OCI-LY1 (cell line): Measurements from ENCODE around the gene LSM4.

ENCODE experiments used
- H2AFZ ChIP-seq: fragments of 200-600 bp; sonication (generic), shearing (Covaris generic); 2 replicates; pipeline ENCODE4 v1.6.0; 2014; ENCODE audit warnings: antibody characterized with exemption, mild to moderate bottlenecking, low read length
- H3F3A ChIP-seq: fragments of 200-600 bp; sonication (generic), shearing (Covaris generic); 2 replicates; pipeline ENCODE4 v1.6.0; 2014; ENCODE audit warnings: mild to moderate bottlenecking, antibody characterized with exemption, low read length, moderate library complexity; ENCODE audit not compliant: insufficient read depth
- H3K27ac ChIP-seq: fragments of 200-600 bp; sonication (generic); 2 replicates; pipeline ENCODE4 v1.5.1; 2014; ENCODE audit warnings: low read length, mixed run types, mild to moderate bottlenecking, low read depth; ENCODE audit not compliant: poor library complexity, severe bottlenecking
- H3K27me3 ChIP-seq: fragments of 200-600 bp; sonication (generic); 2 replicates; pipeline ENCODE4 v1.6.0; 2014; ENCODE audit warnings: antibody characterized with exemption, mild to moderate bottlenecking, low read length, moderate library complexity; ENCODE audit not compliant: insufficient read depth
- H3K36me3 ChIP-seq: fragments of 200-600 bp; sonication (generic); 2 replicates; pipeline ENCODE4 v1.6.1; 2014; ENCODE audit warnings: mild to moderate bottlenecking, antibody characterized with exemption, low read length, moderate library complexity, mixed read lengths; ENCODE audit not compliant: insufficient read depth
- H3K4me1 ChIP-seq: fragments of 200-600 bp; sonication (generic); 2 replicates; pipeline ENCODE4 v1.5.1; 2014; ENCODE audit warnings: mild to moderate bottlenecking, low read length, moderate library complexity; ENCODE audit not compliant: insufficient read depth, severe bottlenecking
- H3K4me2 ChIP-seq: fragments of 200-600 bp; sonication (generic), shearing (Covaris generic); 2 replicates; pipeline ENCODE4 v1.6.1; 2014; ENCODE audit warnings: low read length
- H3K4me3 ChIP-seq: fragments of 200-600 bp; sonication (generic); 2 replicates; pipeline ENCODE4 v1.5.1; 2014; ENCODE audit warnings: low read length, low read depth, mild to moderate bottlenecking, mixed read lengths; ENCODE audit not compliant: poor library complexity, severe bottlenecking
- H3K79me2 ChIP-seq: fragments of 200-600 bp; shearing (Covaris generic); 2 replicates; pipeline ENCODE4 v1.6.1; 2016; ENCODE audit warnings: mixed run types, low read length, mixed read lengths; ENCODE audit not compliant: insufficient read depth
- H3K9ac ChIP-seq: fragments of 200-600 bp; sonication (generic), shearing (Covaris generic); 2 replicates; pipeline ENCODE4 v1.6.1; 2014; ENCODE audit warnings: mild to moderate bottlenecking, low read length, mixed read lengths
- H3K9me2 ChIP-seq: fragments of 200-600 bp; sonication (generic), shearing (Covaris generic); 2 replicates; pipeline ENCODE4 v1.6.1; 2014; ENCODE audit warnings: low read depth, mild to moderate bottlenecking, low read length, mixed read lengths
- H3K9me3 ChIP-seq: fragments of 200-600 bp; shearing (Covaris generic); 2 replicates; pipeline ENCODE4 v1.6.1; 2014; ENCODE audit warnings: low read length, mixed read lengths
- H4K20me1 ChIP-seq: fragments of 200-600 bp; sonication (generic), shearing (Covaris generic); 2 replicates; pipeline ENCODE4 v1.6.0; 2016; ENCODE audit warnings: mild to moderate bottlenecking, low read length; ENCODE audit not compliant: insufficient read depth
- EZH2 ChIP-seq: fragments of 200-600 bp; sonication (generic), shearing (Covaris generic); IDR thresholded peaks from 2 replicates; pipeline ENCODE4 v1.8.0; 2017; ENCODE audit warnings: borderline replicate concordance, mixed run types, mild to moderate bottlenecking, antibody characterized with exemption, low read length, moderate library complexity, mixed read lengths
- TF ChIP-seq, protein P1 (sequence below): fragments of 200-600 bp; sonication (generic), shearing (Covaris generic); IDR thresholded peaks from 2 replicates; pipeline ENCODE4 v1.5.1; 2017; ENCODE audit warnings: mild to moderate bottlenecking, antibody characterized with exemption, low read length, moderate library complexity, mixed read lengths

The LSM4 gene

DNA sequence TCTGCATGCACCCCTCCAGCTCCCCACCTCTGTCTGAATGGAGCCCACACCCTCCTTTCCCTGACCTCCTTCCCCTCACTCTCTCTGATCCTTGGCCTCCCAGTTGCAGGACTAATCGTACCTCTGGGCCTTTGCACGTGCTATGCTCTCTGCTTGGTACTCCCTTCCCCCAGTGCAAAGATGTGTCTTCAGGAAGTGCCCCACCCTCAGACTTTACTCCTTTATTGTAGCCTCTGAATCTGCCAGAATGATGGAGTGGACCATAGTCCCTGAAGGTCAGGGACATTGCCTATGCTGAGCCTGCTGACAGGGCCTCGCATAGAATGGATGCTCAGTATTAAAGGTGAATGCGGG is 40.1 kb downstream of the LSM4 start:
- Histone ChIP-seq H3F3A (no peaks in the 10 kb centered on the region), H3K79me2 (no peaks in the 10 kb centered on the region)

DNA sequence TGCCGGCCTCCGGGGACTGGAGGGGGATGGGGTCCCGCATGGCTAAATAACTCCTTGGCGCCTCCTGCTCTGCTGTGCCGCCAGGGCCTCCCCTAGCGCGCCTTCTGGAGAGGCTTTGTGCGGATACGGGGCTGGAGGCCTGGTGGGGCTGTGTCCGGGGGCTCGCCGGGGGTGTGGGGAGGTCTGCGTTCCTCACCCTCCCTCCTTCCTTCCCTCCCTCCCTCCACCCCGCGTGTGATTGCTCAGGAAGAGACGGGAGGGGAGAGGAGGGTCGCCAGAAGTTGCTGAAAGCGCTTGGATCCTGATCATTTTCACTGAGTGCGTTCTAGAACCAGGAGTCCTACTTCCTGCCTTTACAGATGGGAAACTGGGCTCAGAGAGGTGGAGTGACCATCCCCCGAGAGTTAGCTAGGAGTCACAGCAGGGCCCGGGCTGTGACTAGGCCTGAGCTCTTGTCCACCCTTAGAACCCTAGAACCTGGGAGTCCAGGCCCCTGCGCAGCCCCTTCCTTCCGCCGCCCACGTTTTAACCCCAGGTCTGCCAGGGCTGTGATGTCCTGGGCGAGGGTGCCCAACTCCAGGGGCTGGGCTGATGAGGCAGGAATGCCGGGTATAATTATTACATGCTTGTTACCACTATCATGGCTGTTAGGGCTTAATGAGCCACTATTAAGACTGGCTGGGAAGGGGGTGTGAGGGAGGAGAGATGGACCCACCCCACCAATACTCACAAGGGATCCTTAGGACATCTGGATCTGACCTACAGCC is 40.7 kb downstream of the LSM4 start:
- H2AFZ ChIP-seq, result 0 out of 2 replicates have a peak overlapping the region, but pooled peaks have one; percentile 16
- no peaks in the 10 kb centered on the region for H3K79me2 ChIP-seq
- peaks cover 5% of the 10 kb centered on the region; the same call in 1 of the 2 replicates for H3K36me3 ChIP-seq
- peak overlapping the region; percentile 95 for H3K9ac ChIP-seq
- H3K9me3 ChIP-seq, result no peaks in the 10 kb centered on the region
- no peaks in the 10 kb centered on the region for H3K27me3 ChIP-seq
- H3K4me3 ChIP-seq, result peak overlapping the region; percentile 75
- no peaks in the 10 kb centered on the region for H3K9me2 ChIP-seq
- TF ChIP-seq EZH2, result no peak
- TF ChIP-seq, protein P1, sequence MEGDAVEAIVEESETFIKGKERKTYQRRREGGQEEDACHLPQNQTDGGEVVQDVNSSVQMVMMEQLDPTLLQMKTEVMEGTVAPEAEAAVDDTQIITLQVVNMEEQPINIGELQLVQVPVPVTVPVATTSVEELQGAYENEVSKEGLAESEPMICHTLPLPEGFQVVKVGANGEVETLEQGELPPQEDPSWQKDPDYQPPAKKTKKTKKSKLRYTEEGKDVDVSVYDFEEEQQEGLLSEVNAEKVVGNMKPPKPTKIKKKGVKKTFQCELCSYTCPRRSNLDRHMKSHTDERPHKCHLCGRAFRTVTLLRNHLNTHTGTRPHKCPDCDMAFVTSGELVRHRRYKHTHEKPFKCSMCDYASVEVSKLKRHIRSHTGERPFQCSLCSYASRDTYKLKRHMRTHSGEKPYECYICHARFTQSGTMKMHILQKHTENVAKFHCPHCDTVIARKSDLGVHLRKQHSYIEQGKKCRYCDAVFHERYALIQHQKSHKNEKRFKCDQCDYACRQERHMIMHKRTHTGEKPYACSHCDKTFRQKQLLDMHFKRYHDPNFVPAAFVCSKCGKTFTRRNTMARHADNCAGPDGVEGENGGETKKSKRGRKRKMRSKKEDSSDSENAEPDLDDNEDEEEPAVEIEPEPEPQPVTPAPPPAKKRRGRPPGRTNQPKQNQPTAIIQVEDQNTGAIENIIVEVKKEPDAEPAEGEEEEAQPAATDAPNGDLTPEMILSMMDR, result no peak
- peaks cover 20% of the 10 kb centered on the region for H3K4me1 ChIP-seq
- H4K20me1 ChIP-seq, result no peaks in the 10 kb centered on the region
- H3K27ac ChIP-seq, result peak overlapping the region; percentile 92
- no peaks in the 10 kb centered on the region for H3F3A ChIP-seq
- peak overlapping the region; percentile 100 for H3K4me2 ChIP-seq

More for the DNA sequence above, 40.1 kb downstream of the LSM4 start:
- Histone ChIP-seq H3K27me3 (no peaks in the 10 kb centered on the region), H2AFZ (no peak overlapping the region), H3K27ac (no peak overlapping the region), H3K4me3 (no peak overlapping the region), H3K9me3 (no peaks in the 10 kb centered on the region), H4K20me1 (no peaks in the 10 kb centered on the region), H3K4me2 (peak overlapping the region; percentile 100), H3K4me1 (peaks cover 20% of the 10 kb centered on the region), H3K9me2 (no peaks in the 10 kb centered on the region), H3K9ac (no peak overlapping the region; the same call in 1 of the 2 replicates), H3K36me3 (peaks cover 5% of the 10 kb centered on the region; the same call in 1 of the 2 replicates)
- TF ChIP-seq EZH2, result no peak

DNA sequence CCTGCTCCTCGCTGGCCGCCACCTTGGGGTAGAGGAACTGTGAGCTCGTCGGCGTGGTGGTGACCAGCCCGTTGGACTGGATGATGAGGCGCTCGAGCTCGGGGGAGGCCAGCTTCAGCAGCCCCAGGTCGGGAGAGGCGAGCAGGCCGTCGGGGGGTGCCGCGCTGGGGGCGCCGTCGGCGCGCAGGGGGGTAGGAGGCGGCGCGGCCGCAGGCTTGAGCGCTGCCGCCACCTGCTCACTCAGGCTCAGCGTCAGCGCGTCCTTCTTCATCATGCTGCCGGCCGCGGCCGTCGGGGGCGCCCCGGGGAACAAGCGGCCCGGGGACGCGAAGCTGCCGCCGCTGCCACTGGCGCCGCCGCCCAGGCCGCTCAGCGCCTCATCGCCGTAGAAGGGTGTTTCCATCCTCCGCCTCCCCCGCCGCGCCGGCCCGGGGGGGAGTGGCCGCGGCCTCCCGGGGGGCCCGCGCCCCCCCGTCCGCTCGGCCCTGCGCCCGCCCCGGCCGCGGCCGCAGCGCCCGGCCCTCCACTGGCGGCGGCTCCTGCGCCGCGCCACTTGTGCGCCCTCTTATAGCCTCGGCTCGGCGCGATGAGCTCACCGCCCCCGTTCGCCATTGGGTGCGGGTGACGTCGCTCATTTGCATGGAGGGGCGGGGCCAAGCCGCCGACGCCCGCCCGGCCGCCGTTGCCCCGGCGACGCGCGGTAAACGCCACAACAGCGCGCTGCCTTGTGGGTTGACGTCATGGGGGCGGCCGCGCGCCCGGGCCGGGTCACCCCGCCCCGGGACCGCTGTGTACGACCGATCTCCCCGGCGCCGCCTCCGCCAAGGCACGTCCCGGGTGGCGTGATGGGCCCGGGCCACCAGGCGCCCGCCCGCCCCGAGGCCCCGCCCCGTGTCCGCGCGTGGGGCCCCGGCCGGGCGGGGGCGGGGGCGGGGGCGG is 41.5 kb downstream of the LSM4 start, which contains the start of gene JUND:
Gene JUND, minus strand, starts transcription at position 541 of the 939 bp plus-strand sequence. Its CDS starts 138 bp downstream, at position 403.
- peaks cover 5% of the 10 kb centered on the region; the same call in 1 of the 2 replicates for H3K36me3 ChIP-seq
- H3K4me1 ChIP-seq, result peaks cover 20% of the 10 kb centered on the region
- peak within 1 kb of the TSS; percentile 92 for H3K27ac ChIP-seq
- no peaks in the 10 kb centered on the region for H3K27me3 ChIP-seq
- no peaks in the 10 kb centered on the region for H4K20me1 ChIP-seq
- H3F3A ChIP-seq, result no peaks in the 10 kb centered on the region
- no peaks in the 10 kb centered on the region for H3K9me2 ChIP-seq
- H3K79me2 ChIP-seq, result no peaks in the 10 kb centered on the region
- peak within 1 kb of the TSS; percentile 100 for H3K4me2 ChIP-seq
- H3K4me3 ChIP-seq, result peak within 1 kb of the TSS; percentile 75
- peak within 1 kb of the TSS; percentile 95 for H3K9ac ChIP-seq
- TF ChIP-seq EZH2, result no peak
- H3K9me3 ChIP-seq, result no peaks in the 10 kb centered on the region
- H2AFZ ChIP-seq, result 0 out of 2 replicates have a peak within 1 kb of the TSS, but pooled peaks have one; percentile 16
